Liver (tissue), 3 donors: ENCODE results near the gene CREB3L2.

Experiments
- RXRA ChIP-seq, 2 donors: IDR thresholded peaks; 2 replicates each; pipeline ENCODE4 v1.6.1; 2017 to 2018; ENCODE audit warnings: antibody characterized with exemption in 2 of 2, mild to moderate bottlenecking in 1 of 2
- SP1 ChIP-seq: IDR thresholded peaks from 2 replicates; pipeline ENCODE4 v1.6.1; 2018; ENCODE audit warnings: antibody characterized with exemption, mild to moderate bottlenecking
- TF ChIP-seq, protein P1 (sequence below): fragments of 150-350 bp; IDR thresholded peaks from 2 replicates; pipeline ENCODE4 v1.5.1; 2017; ENCODE audit warnings: improper control_type of control experiment, low read depth, low read length; ENCODE audit not compliant: missing input control
- donor health status: healthy.
- donor health status: healthy.

DNA sequence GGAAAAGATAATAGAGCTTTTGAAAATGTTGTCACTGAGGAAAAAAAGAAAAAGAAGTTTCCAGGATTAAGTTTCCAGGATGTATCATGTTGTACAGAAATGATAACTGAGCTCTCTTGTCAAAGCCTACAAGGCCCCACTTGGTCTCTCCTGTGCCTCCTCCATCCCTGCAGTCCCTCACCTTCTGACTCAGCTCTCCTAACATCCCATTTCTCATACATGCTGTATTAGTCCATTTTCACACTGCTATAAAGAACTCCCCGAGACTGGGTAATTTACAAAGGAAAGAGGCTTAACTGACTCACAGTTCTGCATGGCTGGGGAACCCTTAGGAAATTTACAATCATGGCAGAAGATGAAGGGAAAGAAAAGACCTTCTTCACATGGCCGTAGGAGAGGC lies 151.3 kb downstream of the CREB3L2 start:
- TF ChIP-seq, protein P1, sequence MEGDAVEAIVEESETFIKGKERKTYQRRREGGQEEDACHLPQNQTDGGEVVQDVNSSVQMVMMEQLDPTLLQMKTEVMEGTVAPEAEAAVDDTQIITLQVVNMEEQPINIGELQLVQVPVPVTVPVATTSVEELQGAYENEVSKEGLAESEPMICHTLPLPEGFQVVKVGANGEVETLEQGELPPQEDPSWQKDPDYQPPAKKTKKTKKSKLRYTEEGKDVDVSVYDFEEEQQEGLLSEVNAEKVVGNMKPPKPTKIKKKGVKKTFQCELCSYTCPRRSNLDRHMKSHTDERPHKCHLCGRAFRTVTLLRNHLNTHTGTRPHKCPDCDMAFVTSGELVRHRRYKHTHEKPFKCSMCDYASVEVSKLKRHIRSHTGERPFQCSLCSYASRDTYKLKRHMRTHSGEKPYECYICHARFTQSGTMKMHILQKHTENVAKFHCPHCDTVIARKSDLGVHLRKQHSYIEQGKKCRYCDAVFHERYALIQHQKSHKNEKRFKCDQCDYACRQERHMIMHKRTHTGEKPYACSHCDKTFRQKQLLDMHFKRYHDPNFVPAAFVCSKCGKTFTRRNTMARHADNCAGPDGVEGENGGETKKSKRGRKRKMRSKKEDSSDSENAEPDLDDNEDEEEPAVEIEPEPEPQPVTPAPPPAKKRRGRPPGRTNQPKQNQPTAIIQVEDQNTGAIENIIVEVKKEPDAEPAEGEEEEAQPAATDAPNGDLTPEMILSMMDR = no peak
- TF ChIP-seq SP1 (no peak), RXRA (IDR thresholded peaks at IDR 0.05) (no peak)
